OCI-LY1 (cell line): ENCODE results near the gene ADGRG2.

ENCODE experiments used
- CTCF ChIP-seq: fragments of 200-600 bp; sonication (generic), shearing (Covaris generic); IDR thresholded peaks from 2 replicates; pipeline ENCODE4 v1.5.1; 2017; ENCODE audit warnings: mild to moderate bottlenecking, antibody characterized with exemption, low read length, moderate library complexity, mixed read lengths
- EZH2 ChIP-seq: fragments of 200-600 bp; sonication (generic), shearing (Covaris generic); IDR thresholded peaks from 2 replicates; pipeline ENCODE4 v1.8.0; 2017; ENCODE audit warnings: borderline replicate concordance, mixed run types, mild to moderate bottlenecking, antibody characterized with exemption, low read length, moderate library complexity, mixed read lengths

GRCh38 chrX:18961686-18962085 is 160.6 kb downstream of the ADGRG2 start:
- TF ChIP-seq CTCF, result no peak
- no peak for TF ChIP-seq EZH2
